ENCODE measurements around the gene SSX2IP. TPM values are rescaled to one million over a fixed set of nuclear protein-coding genes. Genes with fewer than 3 reads are reported as not detected.

The SSX2IP gene
- total and polyA plus RNA-seq, 2 donors (not counting 1 experiment from before 2014, with no cell fraction given): 13.8 to 41.5 TPM

DNA sequence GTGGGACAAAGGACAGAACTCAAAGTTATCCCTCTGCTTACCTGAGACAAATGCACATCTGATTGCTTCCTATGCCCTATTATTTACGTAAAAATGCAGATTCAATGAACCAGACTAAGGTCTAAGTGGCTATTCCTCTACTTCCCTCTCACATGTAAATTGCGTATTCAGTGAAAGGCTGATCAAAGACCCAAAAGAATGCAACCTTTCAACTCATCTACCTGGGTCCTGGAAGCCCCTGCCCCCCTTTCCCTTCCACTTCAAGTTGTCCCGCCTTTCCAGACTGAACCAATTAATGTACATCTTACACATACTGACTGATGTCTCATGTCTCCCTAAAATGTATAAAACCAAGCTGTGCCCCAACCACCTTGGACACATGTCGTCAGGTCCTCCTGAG, 14.6 kb downstream of the SSX2IP start:
- no peak for TF ChIP-seq CTCF (conservative IDR thresholded peaks at IDR 0.05 in 1 of 2, IDR thresholded peaks at IDR 0.05 in 1 of 2; ENCODE audit: low read depth in 1 of 2, low read length in 2 of 2)
- TF ChIP-seq EZH2 (IDR thresholded peaks at IDR 0.05; ENCODE audit: low read length, missing control alignments): no peak
- DNase-seq (ENCODE audit: low read depth in 2 of 2): no peak
- Histone ChIP-seq H3K27ac (ENCODE audit: insufficient read depth, low read length) (no peak overlapping the region), H3K9me3 (ENCODE audit: control insufficient read depth, insufficient read depth, low read depth, low read length) (no peaks in the 10 kb centered on the region), H3K4me3 (replicated peaks in 1 of 4; ENCODE audit: control extremely low read depth in 1 of 4, insufficient read depth in 1 of 4, low read depth in 3 of 4, low read length in 4 of 4) (no peak overlapping the region), H2AFZ (ENCODE audit: low read length) (no peak overlapping the region), H3K36me3 (ENCODE audit: control insufficient read depth, insufficient read depth, low read length) (no peaks in the 10 kb centered on the region), H4K20me1 (ENCODE audit: control insufficient read depth, extremely low read depth, insufficient read depth, low read length) (no peaks in the 10 kb centered on the region), H3K27me3 (ENCODE audit: control insufficient read depth, insufficient read depth, low read length) (no peaks in the 10 kb centered on the region), H3K4me2 (ENCODE audit: extremely low read depth, insufficient read depth, low read length) (no peak overlapping the region), H3K9ac (ENCODE audit: insufficient read depth, low read length) (no peak overlapping the region), H3K79me2 (ENCODE audit: control insufficient read depth, insufficient read depth, low read length) (peaks cover 40% of the 10 kb centered on the region), H3K4me1 (ENCODE audit: control insufficient read depth, extremely low read depth, insufficient read depth, low read length) (no peaks in the 10 kb centered on the region)

DNA sequence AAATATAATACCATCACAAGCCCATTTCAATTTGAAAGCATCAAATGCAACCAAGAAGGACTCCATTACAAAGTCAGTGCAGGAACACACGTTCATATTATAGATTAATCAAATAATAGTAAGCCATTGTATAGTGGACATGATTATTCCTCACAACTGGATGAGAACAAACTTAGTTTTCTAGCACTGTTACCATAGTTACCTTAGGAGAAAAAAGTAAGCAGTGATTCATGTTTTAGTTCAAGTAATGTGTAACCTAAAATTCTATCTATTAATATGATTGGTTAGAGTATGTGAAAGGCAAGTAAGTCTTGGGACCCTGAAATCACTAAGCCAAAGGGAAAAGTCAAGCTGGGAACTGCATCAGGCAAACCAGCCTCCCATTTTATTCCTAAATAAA, 15.2 kb downstream of the SSX2IP start:
- Histone ChIP-seq H3K27ac (ENCODE audit: insufficient read depth, low read length) (no peak overlapping the region), H3K79me2 (ENCODE audit: control insufficient read depth, insufficient read depth, low read length) (peaks cover 39% of the 10 kb centered on the region), H4K20me1 (ENCODE audit: control insufficient read depth, extremely low read depth, insufficient read depth, low read length) (no peaks in the 10 kb centered on the region), H2AFZ (ENCODE audit: low read length) (no peak overlapping the region), H3K9ac (ENCODE audit: insufficient read depth, low read length) (no peak overlapping the region), H3K4me1 (ENCODE audit: control insufficient read depth, extremely low read depth, insufficient read depth, low read length) (no peaks in the 10 kb centered on the region), H3K9me3 (ENCODE audit: control insufficient read depth, insufficient read depth, low read depth, low read length) (no peaks in the 10 kb centered on the region), H3K4me2 (ENCODE audit: extremely low read depth, insufficient read depth, low read length) (no peak overlapping the region), H3K4me3 (replicated peaks in 1 of 4; ENCODE audit: control extremely low read depth in 1 of 4, insufficient read depth in 1 of 4, low read depth in 3 of 4, low read length in 4 of 4) (no peak overlapping the region), H3K36me3 (ENCODE audit: control insufficient read depth, insufficient read depth, low read length) (no peaks in the 10 kb centered on the region), H3K27me3 (ENCODE audit: control insufficient read depth, insufficient read depth, low read length) (no peaks in the 10 kb centered on the region)
- TF ChIP-seq EZH2 (IDR thresholded peaks at IDR 0.05; ENCODE audit: low read length, missing control alignments): no peak
- no peak for TF ChIP-seq CTCF (conservative IDR thresholded peaks at IDR 0.05 in 1 of 2, IDR thresholded peaks at IDR 0.05 in 1 of 2; ENCODE audit: low read depth in 1 of 2, low read length in 2 of 2)
- DNase-seq (ENCODE audit: low read depth in 2 of 2): peak in 1 of 2 donors; percentile 9

- Histone ChIP-seq H3K27ac (ENCODE audit: insufficient read depth, low read length) (no peak overlapping the region), H3K9me3 (ENCODE audit: control insufficient read depth, insufficient read depth, low read depth, low read length) (no peaks in the 10 kb centered on the region), H3K36me3 (ENCODE audit: control insufficient read depth, insufficient read depth, low read length) (no peaks in the 10 kb centered on the region), H3K79me2 (ENCODE audit: control insufficient read depth, insufficient read depth, low read length) (peaks cover 35% of the 10 kb centered on the region), H3K4me1 (ENCODE audit: control insufficient read depth, extremely low read depth, insufficient read depth, low read length) (no peaks in the 10 kb centered on the region), H3K4me3 (replicated peaks in 1 of 4; ENCODE audit: control extremely low read depth in 1 of 4, insufficient read depth in 1 of 4, low read depth in 3 of 4, low read length in 4 of 4) (no peak overlapping the region), H3K27me3 (ENCODE audit: control insufficient read depth, insufficient read depth, low read length) (no peaks in the 10 kb centered on the region), H3K9ac (ENCODE audit: insufficient read depth, low read length) (no peak overlapping the region), H2AFZ (ENCODE audit: low read length) (no peak overlapping the region), H3K4me2 (ENCODE audit: extremely low read depth, insufficient read depth, low read length) (no peak overlapping the region), H4K20me1 (ENCODE audit: control insufficient read depth, extremely low read depth, insufficient read depth, low read length) (no peaks in the 10 kb centered on the region)
- TF ChIP-seq CTCF (conservative IDR thresholded peaks at IDR 0.05 in 1 of 2, IDR thresholded peaks at IDR 0.05 in 1 of 2; ENCODE audit: low read depth in 1 of 2, low read length in 2 of 2) (no peak), EZH2 (IDR thresholded peaks at IDR 0.05; ENCODE audit: low read length, missing control alignments) (no peak)
- no peak for DNase-seq (ENCODE audit: low read depth in 2 of 2)
These were observed 15.6 kb downstream of the SSX2IP start for GRCh38 chr1:84674705-84675104.

Measured in fibroblast of lung (primary cell).